SK-N-SH (cell line): ENCODE results near the gene JAKMIP1. TPM values are rescaled to one million over a fixed set of nuclear protein-coding genes. Genes with fewer than 3 reads are reported as not detected.
A peak's percentile ranks its signal among the peaks of the same experiment; 100 is the strongest.

Experiments
- CTCF ChIA-PET: fragments of 300-600, 350-600 bp; formaldehyde crosslinking; extraction: SDS; loops from one replicate; lab custom pipeline; 2021; lab: Yijun Ruan, JAX
- POLR2A ChIA-PET: fragments of 350-600 bp; sonication (Branson Sonifier 250); formaldehyde crosslinking; extraction: SDS; loops from one replicate; lab custom pipeline; 2020; ENCODE audit warnings: antibody characterized with exemption, inconsistent platforms; lab: Yijun Ruan, JAX
- DNase-seq: peaks from one replicate; pipeline ENCODE4 v3.0.0; 2012
- H2AFZ ChIP-seq: fragments of 200-600 bp; sonication (generic); 2 replicates; pipeline ENCODE4 v1.8.1; 2016; ENCODE audit warnings: antibody characterized with exemption, mild to moderate bottlenecking, low read depth
- H3F3A ChIP-seq: fragments of 200-600 bp; sonication (generic); replicated peaks from 2 replicates; pipeline ENCODE3; 2016; ENCODE audit warnings: antibody characterized with exemption, mild to moderate bottlenecking; ENCODE audit not compliant: insufficient read depth
- H3K27ac ChIP-seq, 2 experiments: fragments of 200-500 bp in 1 of 2; fragments of 200-600 bp in 1 of 2; sonication (Bioruptor generic) in 1 of 2; sonication (generic), shearing (Covaris generic) in 1 of 2; 2 replicates each; pipeline versions ENCODE4 v1.5.1 to v1.6.1; 2014 to 2016; ENCODE audit warnings: low read depth in 2 of 2, inconsistent platforms in 1 of 2, low read length in 1 of 2, mild to moderate bottlenecking in 1 of 2, mixed read lengths in 1 of 2
- H3K27me3 ChIP-seq: fragments of 200-600 bp; sonication (generic), shearing (Covaris generic); 2 replicates; pipeline ENCODE4 v1.6.1; 2016; ENCODE audit warnings: mixed run types; ENCODE audit not compliant: insufficient read depth
- H3K36me3 ChIP-seq, 2 experiments: fragments of 200-500 bp in 1 of 2; fragments of 200-600 bp in 1 of 2; sonication (Bioruptor generic) in 1 of 2; sonication (generic) in 1 of 2; replicated peaks in 1 of 2; 2 replicates each; pipeline versions ENCODE3 to v1.5.1; 2014 to 2016; ENCODE audit warnings: low read length in 1 of 2, mild to moderate bottlenecking in 1 of 2; ENCODE audit not compliant: insufficient read depth in 2 of 2, control insufficient read depth in 1 of 2
- H3K4me1 ChIP-seq, 2 experiments: fragments of 200-500 bp in 1 of 2; fragments of 200-600 bp in 1 of 2; sonication (Bioruptor generic) in 1 of 2; sonication (generic), shearing (Covaris generic) in 1 of 2; 2 replicates each; pipeline versions ENCODE4 v1.5.1 to v1.6.1; 2014 to 2016; ENCODE audit warnings: low read depth in 1 of 2, low read length in 1 of 2, mixed run types in 1 of 2; ENCODE audit not compliant: insufficient read depth in 2 of 2, control insufficient read depth in 1 of 2
- H3K4me2 ChIP-seq: fragments of 200-600 bp; sonication (generic), shearing (Covaris generic); 2 replicates; pipeline ENCODE4 v1.6.1; 2017; ENCODE audit warnings: mixed run types
- H3K4me3 ChIP-seq, 2 experiments: fragments of 200-500 bp in 1 of 2; fragments of 200-600 bp in 1 of 2; sonication (Bioruptor generic) in 1 of 2; sonication (generic), shearing (Covaris generic) in 1 of 2; 2 replicates each; pipeline versions ENCODE4 v1.5.1 to v1.8.1; 2014 to 2016; ENCODE audit warnings: low read depth in 2 of 2, inconsistent platforms in 1 of 2, low read length in 1 of 2, mild to moderate bottlenecking in 1 of 2, mixed read lengths in 1 of 2, moderate library complexity in 1 of 2
- H3K79me2 ChIP-seq: fragments of 200-600 bp; sonication (generic); 2 replicates; pipeline ENCODE4 v1.8.1; 2017; ENCODE audit warnings: mild to moderate bottlenecking; ENCODE audit not compliant: insufficient read depth
- H3K9ac ChIP-seq: fragments of 200-600 bp; sonication (generic); 2 replicates; pipeline ENCODE4 v1.6.1; 2017; ENCODE audit warnings: mixed run types
- H3K9me2 ChIP-seq: fragments of 200-600 bp; sonication (generic); 2 replicates; pipeline ENCODE4 v1.6.1; 2017; ENCODE audit warnings: mixed run types
- H3K9me3 ChIP-seq: fragments of 200-600 bp; sonication (generic); 2 replicates; pipeline ENCODE4 v1.6.1; 2017; ENCODE audit warnings: mixed run types, mild to moderate bottlenecking, moderate library complexity
- H4K20me1 ChIP-seq: fragments of 200-600 bp; sonication (generic); 2 replicates; pipeline ENCODE4 v1.6.1; 2017; ENCODE audit warnings: mild to moderate bottlenecking, mixed run types; ENCODE audit not compliant: insufficient read depth
- CHD2 ChIP-seq: fragments of 150-350 bp; IDR thresholded peaks from 2 replicates; pipeline ENCODE4 v1.6.1; 2018; ENCODE audit warnings: low read length; ENCODE audit not compliant: partially characterized antibody
- EZH2phosphoT487 ChIP-seq: fragments of 200-600 bp; sonication (generic); IDR thresholded peaks from 2 replicates; pipeline ENCODE4 v1.6.1; 2017; ENCODE audit warnings: low read depth, mixed run types, mild to moderate bottlenecking, antibody characterized with exemption, moderate library complexity, borderline replicate concordance
- FOXJ3 ChIP-seq: sonication (generic); formaldehyde crosslinking; IDR thresholded peaks from 2 replicates; pipeline ENCODE4 v1.5.1; 2020; ENCODE audit warnings: mild to moderate bottlenecking, missing genetic modification reagents
- GABPA ChIP-seq: IDR thresholded peaks from 2 replicates; pipeline ENCODE4 v1.4.0; 2012; ENCODE audit warnings: low read depth, mild to moderate bottlenecking
- MEF2A ChIP-seq: IDR thresholded peaks from 2 replicates; pipeline ENCODE4 v1.4.0; 2012; ENCODE audit warnings: low read depth, borderline replicate concordance
- NRF1 ChIP-seq: IDR thresholded peaks from 2 replicates; pipeline ENCODE4 v1.6.1; 2012; ENCODE audit warnings: low read depth, mild to moderate bottlenecking, low read length
- RCOR1 ChIP-seq: fragments of 150-350 bp; IDR thresholded peaks from 2 replicates; pipeline ENCODE4 v1.6.1; 2017; ENCODE audit warnings: antibody characterized with exemption, low read length
- RXRA ChIP-seq: IDR thresholded peaks from 2 replicates; pipeline ENCODE4 v1.4.0; 2012; ENCODE audit warnings: low read depth, mild to moderate bottlenecking, borderline replicate concordance
- SIN3A ChIP-seq: IDR thresholded peaks from 2 replicates; pipeline ENCODE4 v1.6.1; 2012; ENCODE audit warnings: low read depth, mild to moderate bottlenecking, low read length, moderate library complexity, borderline replicate concordance
- SMC3 ChIP-seq: IDR thresholded peaks from 2 replicates; pipeline ENCODE4 v1.6.1; 2012; ENCODE audit warnings: low read depth, low read length, improper control_type of control experiment
- TCF12 ChIP-seq: IDR thresholded peaks from 2 replicates; pipeline ENCODE4 v1.4.0; 2012
- YY1 ChIP-seq: IDR thresholded peaks from 2 replicates; pipeline ENCODE4 v1.4.0; 2012; ENCODE audit warnings: low read depth, mild to moderate bottlenecking
- WGBS: methylation state at CpG from one replicate; pipeline ENCODE4 v1.1.6; 2017; ENCODE audit warnings: low lambda C conversion rate; 5-methylcytosine and 5-hydroxymethylcytosine counted together
- polyA plus RNA-seq, 3 experiments: library from polyadenylated mRNA; depleted of rRNA; stranded (reverse); fragments of >200 nt; gene quantifications; 2 replicates each; pipeline ENCODE4 v1.2.3, GENCODE V29; 2012
- TF ChIP-seq, protein P1 (sequence below): fragments of 150-350 bp; IDR thresholded peaks from 2 replicates; pipeline ENCODE4 v1.6.1; 2016; ENCODE audit warnings: mild to moderate bottlenecking, low read depth, low read length
- TF ChIP-seq, protein P2 (sequence below): IDR thresholded peaks from 2 replicates; pipeline ENCODE4 v1.4.0; 2012; ENCODE audit warnings: low read depth, borderline replicate concordance
- TF ChIP-seq, protein P3 (sequence below): fragments of 200-600 bp; sonication (generic); IDR thresholded peaks from 2 replicates; pipeline ENCODE4 v1.6.1; 2017; ENCODE audit warnings: antibody characterized with exemption, mild to moderate bottlenecking, moderate library complexity
- TF ChIP-seq, protein P4 (sequence below): IDR thresholded peaks from 2 replicates; pipeline ENCODE4; 2012

JAKMIP1 gene
- polyA plus RNA-seq, 1 of the 3 experiments (the other 2 are of a cell fraction) = 0.54 TPM

DNA sequence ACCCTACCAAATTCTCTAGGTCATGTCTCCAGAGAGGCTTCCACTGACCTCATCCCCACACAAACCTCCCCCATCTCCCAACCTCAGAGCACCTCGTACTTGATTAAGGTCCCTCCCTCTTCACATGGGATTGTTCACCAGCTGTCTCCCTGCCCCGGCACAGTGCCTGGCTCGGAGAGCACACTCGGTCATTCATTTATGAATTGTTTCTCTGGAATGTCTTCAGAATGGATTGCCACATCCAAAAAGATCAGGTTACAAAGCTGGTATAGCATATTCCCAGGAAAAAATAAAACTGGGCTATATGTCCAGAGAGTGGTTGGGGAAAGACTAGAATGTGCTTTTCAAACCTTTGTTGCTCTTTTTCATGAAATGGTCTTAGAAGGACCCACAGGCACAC lies 21.6 kb downstream of the JAKMIP1 start:
- no peak overlapping the region for H2AFZ ChIP-seq
- H3K9me3 ChIP-seq = no peaks in the 10 kb centered on the region; the same call in 1 of the 2 replicates
- H3K4me3 ChIP-seq = no peak overlapping the region
- no peaks in the 10 kb centered on the region for H3K36me3 ChIP-seq
- no peaks in the 10 kb centered on the region for H3K27me3 ChIP-seq
- no peak for DNase-seq
- no peaks in the 10 kb centered on the region for H3K9me2 ChIP-seq
- H3K79me2 ChIP-seq = no peaks in the 10 kb centered on the region
- WGBS = 41% methylated on average over 4 of the region's 4 CpGs
- no peak overlapping the region for H3K9ac ChIP-seq
- POLR2A ChIA-PET = no interaction called here
- CTCF ChIA-PET = interaction anchor here (1.3 kb wide), 1 partner anchor 13 kb away, joined by 3 read pairs; no protein-coding TSS in a partner anchor
- no peak for TF ChIP-seq MEF2A
- no peak for TF ChIP-seq CHD2
- TF ChIP-seq, protein P1, sequence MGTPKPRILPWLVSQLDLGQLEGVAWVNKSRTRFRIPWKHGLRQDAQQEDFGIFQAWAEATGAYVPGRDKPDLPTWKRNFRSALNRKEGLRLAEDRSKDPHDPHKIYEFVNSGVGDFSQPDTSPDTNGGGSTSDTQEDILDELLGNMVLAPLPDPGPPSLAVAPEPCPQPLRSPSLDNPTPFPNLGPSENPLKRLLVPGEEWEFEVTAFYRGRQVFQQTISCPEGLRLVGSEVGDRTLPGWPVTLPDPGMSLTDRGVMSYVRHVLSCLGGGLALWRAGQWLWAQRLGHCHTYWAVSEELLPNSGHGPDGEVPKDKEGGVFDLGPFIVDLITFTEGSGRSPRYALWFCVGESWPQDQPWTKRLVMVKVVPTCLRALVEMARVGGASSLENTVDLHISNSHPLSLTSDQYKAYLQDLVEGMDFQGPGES = no peak
- TF ChIP-seq, protein P2, sequence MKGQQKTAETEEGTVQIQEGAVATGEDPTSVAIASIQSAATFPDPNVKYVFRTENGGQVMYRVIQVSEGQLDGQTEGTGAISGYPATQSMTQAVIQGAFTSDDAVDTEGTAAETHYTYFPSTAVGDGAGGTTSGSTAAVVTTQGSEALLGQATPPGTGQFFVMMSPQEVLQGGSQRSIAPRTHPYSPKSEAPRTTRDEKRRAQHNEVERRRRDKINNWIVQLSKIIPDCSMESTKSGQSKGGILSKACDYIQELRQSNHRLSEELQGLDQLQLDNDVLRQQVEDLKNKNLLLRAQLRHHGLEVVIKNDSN = no peak
- no peak for TF ChIP-seq NRF1
- no peak for TF ChIP-seq GABPA
- TF ChIP-seq TCF12 = no peak
- no peaks in the 10 kb centered on the region for H3F3A ChIP-seq
- H3K4me1 ChIP-seq = peaks cover 0 to 50% of the 10 kb centered on the region in 2 experiments; a peak in 1 of 4 replicates
- H3K4me2 ChIP-seq = no peak overlapping the region
- H4K20me1 ChIP-seq = no peaks in the 10 kb centered on the region
- H3K27ac ChIP-seq = no peak overlapping the region; a peak in 1 of 4 replicates

DNA sequence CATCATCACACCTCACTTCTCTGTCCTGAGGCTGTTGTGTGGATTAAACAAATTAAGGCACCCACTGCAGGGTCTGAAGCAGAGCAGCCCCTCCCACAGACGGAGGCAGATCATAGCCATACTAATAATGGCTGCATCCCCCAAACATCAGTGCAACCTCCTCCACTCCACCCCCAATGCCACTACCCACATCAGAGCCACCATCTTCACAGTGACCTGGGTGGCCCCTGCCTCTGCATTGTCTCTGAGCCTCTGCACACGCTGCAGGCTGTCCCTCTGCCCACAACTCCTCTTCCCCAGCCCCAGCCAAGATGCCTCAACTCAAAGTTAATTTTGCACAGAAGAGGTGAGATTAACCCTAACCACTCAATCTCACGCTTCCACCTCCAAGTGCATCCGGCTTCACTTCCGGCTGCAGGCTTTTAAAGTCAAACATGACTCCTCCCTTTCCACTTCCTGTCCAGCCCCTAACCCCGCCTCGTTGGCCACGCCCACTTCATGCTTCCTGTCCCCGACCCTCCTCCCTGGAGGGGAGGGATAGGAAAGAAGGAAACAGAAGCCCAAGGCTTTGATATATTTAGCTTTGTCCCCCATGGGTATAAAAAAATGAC lies 22.7 kb downstream of the JAKMIP1 start:
- Histone ChIP-seq H3K36me3 (no peaks in the 10 kb centered on the region), H4K20me1 (no peaks in the 10 kb centered on the region), H3K27ac (peak overlapping the region in 1 of 2 experiments; percentile 36; a peak in 1 of 4 replicates), H3K4me3 (no peak overlapping the region; a peak in 1 of 4 replicates), H3K9me2 (no peaks in the 10 kb centered on the region), H3K4me1 (peaks cover 0 to 51% of the 10 kb centered on the region in 2 experiments; a peak in 2 of 4 replicates), H3K27me3 (no peaks in the 10 kb centered on the region), H2AFZ (no peak overlapping the region), H3K9me3 (no peaks in the 10 kb centered on the region; the same call in 1 of the 2 replicates), H3F3A (no peaks in the 10 kb centered on the region), H3K79me2 (no peaks in the 10 kb centered on the region)
- no peak for DNase-seq
- CTCF ChIA-PET = interaction anchor here (1.1 to 1.6 kb wide), 4 partner anchors 13 to 179 kb away, joined by 3 to 7 read pairs (median 3); no protein-coding TSS in a partner anchor
- 32% methylated on average over 9 of the region's 9 CpGs for WGBS
- TF ChIP-seq MEF2A (no peak), YY1 (no peak), RXRA (no peak), RCOR1 (no peak), EZH2phosphoT487 (no peak), SMC3 (no peak), SIN3A (no peak), FOXJ3 (CRISPR knock-in tag) (no peak), NRF1 (no peak)
- TF ChIP-seq, protein P3, sequence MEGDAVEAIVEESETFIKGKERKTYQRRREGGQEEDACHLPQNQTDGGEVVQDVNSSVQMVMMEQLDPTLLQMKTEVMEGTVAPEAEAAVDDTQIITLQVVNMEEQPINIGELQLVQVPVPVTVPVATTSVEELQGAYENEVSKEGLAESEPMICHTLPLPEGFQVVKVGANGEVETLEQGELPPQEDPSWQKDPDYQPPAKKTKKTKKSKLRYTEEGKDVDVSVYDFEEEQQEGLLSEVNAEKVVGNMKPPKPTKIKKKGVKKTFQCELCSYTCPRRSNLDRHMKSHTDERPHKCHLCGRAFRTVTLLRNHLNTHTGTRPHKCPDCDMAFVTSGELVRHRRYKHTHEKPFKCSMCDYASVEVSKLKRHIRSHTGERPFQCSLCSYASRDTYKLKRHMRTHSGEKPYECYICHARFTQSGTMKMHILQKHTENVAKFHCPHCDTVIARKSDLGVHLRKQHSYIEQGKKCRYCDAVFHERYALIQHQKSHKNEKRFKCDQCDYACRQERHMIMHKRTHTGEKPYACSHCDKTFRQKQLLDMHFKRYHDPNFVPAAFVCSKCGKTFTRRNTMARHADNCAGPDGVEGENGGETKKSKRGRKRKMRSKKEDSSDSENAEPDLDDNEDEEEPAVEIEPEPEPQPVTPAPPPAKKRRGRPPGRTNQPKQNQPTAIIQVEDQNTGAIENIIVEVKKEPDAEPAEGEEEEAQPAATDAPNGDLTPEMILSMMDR = no peak
- TF ChIP-seq, protein P2 = no peak
- TF ChIP-seq, protein P4, sequence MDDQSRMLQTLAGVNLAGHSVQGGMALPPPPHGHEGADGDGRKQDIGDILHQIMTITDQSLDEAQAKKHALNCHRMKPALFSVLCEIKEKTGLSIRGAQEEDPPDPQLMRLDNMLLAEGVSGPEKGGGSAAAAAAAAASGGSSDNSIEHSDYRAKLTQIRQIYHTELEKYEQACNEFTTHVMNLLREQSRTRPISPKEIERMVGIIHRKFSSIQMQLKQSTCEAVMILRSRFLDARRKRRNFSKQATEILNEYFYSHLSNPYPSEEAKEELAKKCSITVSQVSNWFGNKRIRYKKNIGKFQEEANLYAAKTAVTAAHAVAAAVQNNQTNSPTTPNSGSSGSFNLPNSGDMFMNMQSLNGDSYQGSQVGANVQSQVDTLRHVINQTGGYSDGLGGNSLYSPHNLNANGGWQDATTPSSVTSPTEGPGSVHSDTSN = no peak
- TF ChIP-seq, all 33 proteins: peak for 0
- Histone ChIP-seq H3K4me2 (no peak overlapping the region), H3K9ac (no peak overlapping the region)
- POLR2A ChIA-PET = interaction anchor here (1.1 kb wide), 1 partner anchor 17 kb away, joined by 3 read pairs; no protein-coding TSS in a partner anchor
